ENCODE results near the gene SLC1A4.

DNA sequence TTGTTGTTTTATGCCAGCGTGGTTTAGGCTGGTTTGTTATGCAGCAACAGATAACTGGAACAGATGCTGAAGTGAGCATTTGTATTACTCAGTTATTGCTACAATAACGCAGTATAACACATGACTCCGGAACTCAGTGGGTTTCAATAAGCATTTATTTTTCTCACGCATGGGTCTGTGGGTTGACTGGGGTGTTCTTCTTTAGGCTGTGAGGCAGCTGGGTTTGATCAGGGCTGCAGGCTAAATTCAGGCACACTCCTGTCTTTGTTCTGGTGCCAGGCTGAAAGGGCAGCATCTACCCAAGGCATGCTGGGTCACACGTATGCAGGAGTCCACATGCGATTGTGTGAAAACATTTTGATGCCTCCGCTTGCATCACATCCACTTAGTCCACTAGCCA lies 3.8 kb upstream of the SLC1A4 start:
- TF ChIP-seq, protein P1, sequence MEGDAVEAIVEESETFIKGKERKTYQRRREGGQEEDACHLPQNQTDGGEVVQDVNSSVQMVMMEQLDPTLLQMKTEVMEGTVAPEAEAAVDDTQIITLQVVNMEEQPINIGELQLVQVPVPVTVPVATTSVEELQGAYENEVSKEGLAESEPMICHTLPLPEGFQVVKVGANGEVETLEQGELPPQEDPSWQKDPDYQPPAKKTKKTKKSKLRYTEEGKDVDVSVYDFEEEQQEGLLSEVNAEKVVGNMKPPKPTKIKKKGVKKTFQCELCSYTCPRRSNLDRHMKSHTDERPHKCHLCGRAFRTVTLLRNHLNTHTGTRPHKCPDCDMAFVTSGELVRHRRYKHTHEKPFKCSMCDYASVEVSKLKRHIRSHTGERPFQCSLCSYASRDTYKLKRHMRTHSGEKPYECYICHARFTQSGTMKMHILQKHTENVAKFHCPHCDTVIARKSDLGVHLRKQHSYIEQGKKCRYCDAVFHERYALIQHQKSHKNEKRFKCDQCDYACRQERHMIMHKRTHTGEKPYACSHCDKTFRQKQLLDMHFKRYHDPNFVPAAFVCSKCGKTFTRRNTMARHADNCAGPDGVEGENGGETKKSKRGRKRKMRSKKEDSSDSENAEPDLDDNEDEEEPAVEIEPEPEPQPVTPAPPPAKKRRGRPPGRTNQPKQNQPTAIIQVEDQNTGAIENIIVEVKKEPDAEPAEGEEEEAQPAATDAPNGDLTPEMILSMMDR (IDR thresholded peaks at IDR 0.05), result no peak
- TF ChIP-seq EP300 (IDR thresholded peaks at IDR 0.05) (no peak), POLR2A (IDR thresholded peaks at IDR 0.05) (no peak)

Data from tibial nerve (tissue), 4 donors.